HG02588 (cell line): ENCODE measurements around the gene POP7.
"Not testable (repeated sequence)": the region's sequence is repeated elsewhere in the genome, so short reads cannot be mapped to it uniquely, and the experiment has no call there.

Source experiments
- ATAC-seq: cut with Tn5 transposase; IDR thresholded peaks from one replicate; pipeline ENCODE4 v1.9.1; 2021; ENCODE audit warnings: mild to moderate bottlenecking, moderate library complexity; ENCODE audit not compliant: unreplicated experiment

POP7 gene

DNA sequence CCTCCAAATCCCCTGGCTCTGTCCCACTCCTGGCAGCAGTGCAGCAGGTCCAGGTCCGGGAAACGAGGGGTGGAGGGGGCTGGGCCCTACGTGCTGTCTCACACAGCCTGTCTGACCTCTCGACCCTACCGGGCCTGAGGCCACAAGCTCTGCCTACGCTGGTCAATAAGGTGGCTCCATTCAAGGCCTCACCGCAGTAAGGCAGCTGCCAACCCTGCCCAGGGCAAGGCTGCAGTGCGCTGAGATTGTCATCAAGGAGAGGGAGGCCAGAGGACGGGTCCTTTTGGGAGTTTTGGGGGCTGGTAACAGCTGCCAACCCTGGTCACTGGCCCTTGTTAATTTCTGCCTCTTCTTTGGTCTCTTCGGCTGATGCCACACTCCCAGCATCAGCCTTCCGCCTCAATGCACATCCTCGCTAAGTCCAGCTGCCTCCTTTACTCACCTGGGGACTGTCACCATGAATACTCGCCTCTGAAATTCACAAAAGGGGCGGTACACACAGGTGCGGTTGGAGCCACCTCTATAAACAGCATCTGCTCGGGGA, 17.9 kb downstream of the POP7 start:
- ATAC-seq, result no peak

DNA sequence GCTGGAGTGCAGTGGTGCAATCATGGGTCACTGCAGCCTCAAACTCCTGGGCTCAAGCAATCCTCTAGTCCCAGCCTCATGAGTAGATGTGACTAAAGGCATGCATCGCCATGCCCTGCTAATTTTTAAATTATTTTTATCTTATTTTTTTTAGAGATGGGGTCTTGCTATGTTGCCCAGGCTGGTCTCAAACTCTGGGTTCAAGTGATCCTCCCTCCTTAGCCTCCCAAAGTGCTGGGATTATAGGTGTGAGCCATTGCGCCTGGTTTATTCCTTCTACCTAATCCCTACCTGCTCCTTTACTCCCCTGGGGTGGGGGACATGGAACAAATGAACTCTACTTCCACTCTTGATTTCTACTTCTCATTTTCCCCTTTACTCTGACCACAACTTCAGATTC, 18.4 kb downstream of the POP7 start:
- not testable (repeated sequence) for ATAC-seq

DNA sequence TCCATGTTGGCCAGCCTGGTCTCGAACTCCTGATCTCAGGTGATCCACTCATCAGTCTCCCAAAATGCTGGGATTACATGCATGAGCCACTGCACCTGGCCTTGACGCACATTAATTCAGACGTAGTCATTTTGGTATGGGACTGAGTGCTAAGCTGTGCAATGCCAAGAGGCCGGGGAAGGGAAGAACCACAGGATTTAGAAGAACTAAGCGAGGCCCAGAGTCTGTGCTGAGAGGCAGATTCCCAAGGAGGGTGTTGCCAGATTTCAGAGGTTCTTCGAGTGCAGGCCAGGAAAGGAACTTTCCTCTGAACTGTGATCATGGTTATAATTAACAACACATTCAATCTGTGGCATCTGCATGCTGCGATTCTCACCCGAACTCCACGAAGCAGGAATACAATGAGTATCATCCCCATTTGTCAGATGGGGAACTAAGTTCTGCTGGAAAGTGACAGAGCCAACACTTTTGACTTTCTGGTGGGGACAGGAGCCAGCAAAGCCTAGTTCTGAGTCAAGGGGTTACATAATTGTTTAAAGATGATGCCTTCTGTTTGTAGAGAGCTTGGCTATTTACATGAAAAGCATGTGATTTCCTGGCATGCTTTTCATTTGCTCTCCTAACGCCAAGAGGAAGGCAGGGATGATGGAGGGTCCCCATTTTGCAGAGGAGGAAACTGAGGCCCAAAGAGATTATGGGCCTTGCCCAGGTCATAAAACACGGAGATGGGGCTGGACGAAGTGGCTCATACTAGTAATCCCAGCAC, 21.3 kb downstream of the POP7 start:
- ATAC-seq, result no peak

DNA sequence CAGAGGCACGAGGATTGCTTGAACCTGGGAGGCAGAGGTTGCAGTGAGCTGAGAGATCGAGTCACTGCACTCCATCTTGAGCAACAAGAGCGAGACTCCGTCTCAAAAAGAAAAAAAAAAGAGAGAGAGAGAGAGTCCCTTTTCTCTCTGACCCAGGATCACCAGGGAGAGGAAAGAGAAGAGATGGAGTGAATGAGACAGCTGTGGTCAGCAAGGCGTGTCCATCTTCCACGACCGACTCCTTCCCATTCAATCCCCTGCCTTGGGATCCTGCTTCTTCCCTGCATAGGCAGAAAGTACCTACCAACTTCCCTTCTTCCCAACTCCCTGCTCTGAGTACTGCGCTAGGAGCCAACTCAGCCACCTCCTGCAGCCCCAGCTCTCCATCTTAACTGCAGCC, 22.3 kb downstream of the POP7 start:
- no peak for ATAC-seq

DNA sequence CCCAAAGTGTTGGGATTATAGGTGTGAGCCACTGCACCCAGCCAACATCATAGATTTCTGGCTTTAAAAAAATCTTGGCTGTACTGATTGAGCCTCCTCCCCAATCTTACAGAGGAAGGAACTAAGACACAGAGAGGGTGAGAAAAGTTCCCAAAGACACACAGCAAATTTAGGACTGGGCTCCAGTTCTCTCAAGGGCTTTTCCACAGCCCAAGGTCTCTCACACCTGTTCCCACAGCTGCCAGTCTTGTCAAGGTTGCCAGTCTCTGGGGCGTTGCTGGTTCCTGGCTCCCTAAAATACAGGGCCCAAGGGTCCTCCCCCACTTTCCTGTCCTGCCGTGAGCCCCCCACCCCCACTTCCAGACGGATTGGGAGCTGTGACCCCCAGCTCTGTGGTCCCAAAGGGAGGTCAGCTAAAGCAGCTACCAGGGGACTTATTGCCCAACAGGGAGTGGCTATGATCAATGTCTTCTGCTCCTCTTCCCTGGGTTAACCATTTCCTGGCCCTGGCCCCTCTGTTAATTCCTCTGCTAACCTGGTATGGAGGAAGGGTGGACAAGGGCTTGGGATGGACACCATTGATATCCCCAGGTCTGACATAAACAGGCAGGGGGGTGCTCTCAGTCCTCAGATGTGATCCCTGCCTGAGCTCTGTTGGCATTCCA, 24.3 kb downstream of the POP7 start:
- ATAC-seq, result no peak

DNA sequence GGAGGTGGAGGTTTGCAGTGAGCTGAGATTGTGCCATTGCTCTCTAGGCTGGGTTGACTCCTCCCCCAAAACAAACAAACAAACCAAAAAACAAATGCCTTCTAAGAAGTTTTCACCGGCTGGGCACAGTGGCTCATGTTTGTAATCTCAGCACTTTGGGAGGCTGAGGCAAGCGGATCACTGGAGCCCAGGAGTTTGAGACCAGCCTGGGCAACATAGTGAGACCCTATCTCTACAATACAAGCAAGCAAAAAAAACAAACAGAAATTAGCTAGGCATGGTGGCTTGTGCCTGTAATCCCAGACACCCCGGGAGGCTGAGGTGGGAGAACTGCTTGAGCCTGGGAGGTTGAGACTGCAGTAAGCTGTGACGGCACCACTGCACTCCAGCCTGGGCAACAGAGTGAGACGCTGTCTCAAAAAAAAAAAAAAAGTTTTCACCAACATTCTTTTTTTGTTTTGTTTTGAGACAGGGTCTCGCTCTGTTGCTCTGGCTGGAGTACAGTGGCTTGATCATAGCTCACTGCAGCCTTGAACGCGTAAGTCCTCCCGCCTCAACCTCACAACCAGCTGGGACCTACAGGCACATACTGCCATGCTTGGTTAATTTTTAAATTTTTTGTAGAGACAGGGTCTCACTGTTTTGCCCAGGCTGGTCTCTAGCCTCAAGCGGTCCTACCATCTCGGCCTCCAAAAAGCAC, 26.2 kb downstream of the POP7 start:
- no peak for ATAC-seq

DNA sequence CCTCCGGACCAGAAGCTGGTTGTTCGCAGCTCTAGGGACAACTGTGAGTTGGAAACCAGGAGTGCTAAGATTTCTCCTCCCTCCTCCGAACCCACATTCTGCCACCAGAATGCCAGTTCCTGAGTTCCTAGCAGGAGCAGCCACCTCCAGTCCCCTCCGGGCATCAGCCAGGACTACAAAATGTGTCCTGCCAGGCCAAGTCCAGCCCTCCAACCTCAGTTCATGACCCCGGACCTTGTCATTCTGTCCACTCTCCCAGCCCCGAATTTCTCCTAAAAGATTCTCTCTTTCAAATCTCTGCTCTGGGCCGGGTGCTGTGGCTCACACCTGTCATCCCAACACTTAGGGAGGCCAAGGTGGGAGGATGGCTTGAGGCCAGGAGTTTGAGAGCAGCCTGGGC, 29.8 kb downstream of the POP7 start:
- ATAC-seq, result no peak

DNA sequence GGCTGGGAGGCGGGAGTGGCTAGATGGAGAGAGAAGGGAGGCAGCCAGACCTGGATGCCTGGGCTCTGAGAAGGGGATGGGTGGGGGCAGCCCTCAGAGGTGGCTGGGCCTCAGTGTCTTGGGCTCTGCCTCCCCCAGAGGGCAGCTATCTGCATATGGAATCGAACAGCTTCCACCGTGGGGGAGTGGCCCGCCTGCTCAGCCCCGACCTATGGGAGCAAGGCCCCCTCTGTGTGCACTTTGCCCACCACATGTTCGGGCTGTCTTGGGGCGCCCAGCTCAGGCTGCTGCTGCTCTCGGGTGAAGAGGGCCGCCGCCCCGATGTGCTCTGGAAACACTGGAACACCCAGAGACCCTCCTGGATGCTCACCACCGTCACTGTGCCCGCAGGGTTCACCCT, 30.8 kb downstream of the POP7 start:
- no peak for ATAC-seq

DNA sequence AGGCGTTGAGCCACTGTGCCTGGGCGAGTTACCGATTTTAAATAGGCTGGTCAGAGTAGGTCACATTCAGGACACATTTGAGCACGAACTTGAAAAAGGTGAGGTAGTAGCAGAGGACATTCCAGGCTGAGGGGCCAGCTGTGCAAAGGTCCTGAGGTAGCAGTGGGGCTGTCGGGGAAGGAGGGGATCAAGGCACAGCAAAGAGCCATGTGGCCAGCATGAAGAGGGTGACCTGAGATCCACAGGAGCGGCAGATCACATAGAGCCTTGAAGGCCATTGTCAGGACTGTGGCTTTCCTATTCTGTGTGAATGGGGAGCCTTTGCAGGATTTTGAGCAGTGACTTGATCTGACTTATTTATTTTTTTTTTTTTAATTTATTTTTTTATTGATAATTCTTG, 34.0 kb downstream of the POP7 start:
- ATAC-seq, result no peak

DNA sequence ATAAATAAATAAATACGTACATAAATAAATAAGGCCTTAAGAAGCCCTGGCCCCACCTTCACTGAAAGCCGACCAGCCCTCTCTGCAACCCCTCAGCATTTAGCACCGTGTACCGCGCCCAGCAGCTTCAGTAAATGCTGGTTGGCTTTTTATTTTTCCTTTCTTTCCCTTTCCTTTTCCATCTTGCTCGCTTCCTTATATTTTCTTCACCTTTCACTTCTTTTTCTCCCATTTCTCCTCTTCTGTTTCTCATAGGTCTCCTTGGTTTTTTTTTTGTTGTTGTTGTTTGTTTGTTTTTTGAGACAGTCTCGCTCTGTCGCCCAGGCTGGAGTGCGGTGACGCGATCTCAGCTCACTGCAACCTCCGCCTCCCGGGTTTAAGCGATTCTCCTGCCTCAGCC, 38.7 kb downstream of the POP7 start:
- no peak for ATAC-seq

DNA sequence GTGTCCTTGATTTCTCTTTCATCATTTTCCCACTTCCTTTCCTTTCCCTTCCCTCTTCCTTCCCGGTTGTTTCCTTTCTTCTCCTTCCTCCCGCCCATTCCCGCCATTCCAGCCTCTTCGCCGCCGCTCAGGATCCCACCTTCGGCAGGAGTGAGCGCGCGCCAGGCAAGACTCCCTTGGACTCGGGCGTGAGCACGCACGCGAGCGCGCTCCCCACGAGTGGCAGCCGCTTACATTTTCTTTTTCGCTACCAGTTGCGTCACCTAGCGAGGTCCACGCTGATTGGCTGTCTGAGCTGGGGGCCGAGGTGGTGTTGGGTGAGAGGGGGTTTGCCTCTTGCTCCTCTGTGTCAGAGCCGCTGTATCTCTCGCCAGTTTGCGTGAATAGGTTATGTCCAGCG, 39.3 kb downstream of the POP7 start:
- peak; percentile 55 for ATAC-seq

DNA sequence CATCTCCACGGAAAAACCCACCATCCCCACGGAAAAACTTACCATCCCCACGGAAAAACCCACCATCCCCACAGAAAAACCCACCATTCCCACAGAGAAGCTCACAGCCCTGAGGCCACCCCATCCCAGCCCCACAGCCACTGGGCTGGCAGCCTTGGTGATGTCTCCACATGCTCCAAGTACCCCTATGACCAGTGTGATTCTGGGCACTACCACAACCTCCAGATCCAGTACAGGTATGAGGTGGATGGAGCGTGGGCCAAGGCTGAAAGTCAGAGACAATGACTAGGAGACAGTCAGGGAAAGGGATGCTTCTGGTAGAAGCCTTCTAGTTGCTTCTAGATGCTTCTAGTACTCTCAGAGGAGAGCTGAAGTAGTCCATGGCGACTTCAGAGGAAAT, 47.1 kb downstream of the POP7 start:
- ATAC-seq, result no peak

DNA sequence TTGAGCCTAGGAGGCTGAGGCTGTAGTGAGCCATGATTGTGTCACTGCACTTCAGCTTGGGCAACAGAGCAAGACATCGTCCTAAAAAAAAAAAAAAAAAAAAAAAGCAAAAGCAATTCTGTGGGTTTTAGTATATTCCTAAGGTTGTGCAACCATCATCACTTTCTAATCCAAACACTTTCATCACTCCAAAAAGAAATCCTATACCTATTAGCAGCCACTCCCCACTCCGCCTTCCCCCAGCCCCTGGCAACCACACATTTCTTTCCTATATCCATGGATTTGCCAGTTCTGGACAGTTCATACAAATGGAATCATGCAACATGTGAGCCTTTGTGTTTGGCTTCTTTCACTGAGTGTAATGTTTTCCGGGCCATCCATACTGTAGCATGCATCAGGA, 47.8 kb downstream of the POP7 start:
- ATAC-seq, result no peak
